NCI-H128 (cell line): ENCODE results near the gene RCHY1.

Experiments used
- DNase-seq: peaks from one replicate; lab custom pipeline; 2025; ENCODE audit not compliant: unreplicated experiment; lab: John Stamatoyannopoulos, UW

The RCHY1 gene

GRCh38 chr4:75432683-75433082, 81.5 kb downstream of the RCHY1 start:
- no peak for DNase-seq

GRCh38 chr4:75429208-75429607, 85.0 kb downstream of the RCHY1 start:
- no peak for DNase-seq
